Daoy (cell line): ENCODE data around the gene TRIM31. TPM values are rescaled to one million over a fixed set of nuclear protein-coding genes. Genes with fewer than 3 reads are reported as not detected.

Experiments
- total RNA-seq: library from RNA; depleted of rRNA; stranded (reverse); fragments of >200 nt; shearing (Covaris generic); gene quantifications from 2 replicates; pipeline ENCODE4 v1.2.3, GENCODE V29; 2014; rRNA removed

The TRIM31 gene
- total RNA-seq, 1 experiment from 2014 or later: 0.11 TPM

Other genes with a start within 250 kb of the TRIM31 start
- gene HLA-A, start 170.6 kb downstream of the TRIM31 start, total RNA-seq: 321 and 324 TPM in 2 replicates
- 39.4 and 57.7 TPM in 2 replicates for gene POLR1H, start 51.8 kb downstream of the TRIM31 start, total RNA-seq
- 77.2 and 79.0 TPM in 2 replicates for gene PPP1R11, start 45.9 kb downstream of the TRIM31 start, total RNA-seq
- gene RNF39, start 37.3 kb downstream of the TRIM31 start, total RNA-seq: 0.57 TPM in 1 of 2 replicates, not detected in the other
- not detected in 2 replicates for gene TRIM40, start 23.1 kb upstream of the TRIM31 start, total RNA-seq
- gene TRIM10, start 48.1 kb upstream of the TRIM31 start, total RNA-seq: not detected in 2 replicates
- gene TRIM15, start 50.5 kb upstream of the TRIM31 start, total RNA-seq: 0.86 TPM in 1 of 2 replicates, not detected in the other
- 36.6 and 66.5 TPM in 2 replicates for gene TRIM26, start 100.3 kb upstream of the TRIM31 start, total RNA-seq
- gene TRIM39, start 213.8 kb upstream of the TRIM31 start, total RNA-seq: 18.2 and 21.4 TPM in 2 replicates
- gene RPP21, start 232.1 kb upstream of the TRIM31 start, total RNA-seq: 160 and 170 TPM in 2 replicates